Nephron (organoid): ENCODE measurements around the gene C1QTNF9.
"Not testable (repeated sequence)": the region's sequence is repeated elsewhere in the genome, so short reads cannot be mapped to it uniquely, and the experiment has no call there.

Experiments
- H3K27ac Mint-ChIP-seq, 3 experiments: 2 replicates each; pipeline ENCODE4 v1.8.0; 2020; ENCODE audit warnings: mixed read lengths in 3 of 3, mild to moderate bottlenecking in 2 of 3, moderate library complexity in 1 of 3
- H3K27me3 Mint-ChIP-seq: 2 replicates; pipeline ENCODE4 v1.8.0; 2021; ENCODE audit warnings: low read depth, mild to moderate bottlenecking, moderate library complexity, mixed read lengths
- H3K36me3 Mint-ChIP-seq: 2 replicates; pipeline ENCODE4 v1.8.0; 2020; ENCODE audit warnings: low read depth, mixed read lengths
- H3K4me1 Mint-ChIP-seq: 2 replicates; pipeline ENCODE4 v1.8.0; 2020; ENCODE audit warnings: mixed read lengths
- H3K4me3 Mint-ChIP-seq, 3 experiments: 2 replicates each; pipeline ENCODE4 v1.8.0; 2020; ENCODE audit warnings: mild to moderate bottlenecking in 3 of 3, mixed read lengths in 3 of 3, moderate library complexity in 2 of 3
- H3K9me3 Mint-ChIP-seq: 2 replicates; pipeline ENCODE4 v1.8.0; 2020; ENCODE audit warnings: mixed read lengths
- CTCF ChIP-seq, 3 experiments: fragments of 200-600 bp; sonication (generic); IDR thresholded peaks; one replicate each; pipeline ENCODE4 v1.5.0; 2021; ENCODE audit warnings: antibody characterized with exemption in 3 of 3; ENCODE audit not compliant: unreplicated experiment in 3 of 3

Gene C1QTNF9

GRCh38 chr13:24309300-24309699 is at the start of gene C1QTNF9:
TSS of gene C1QTNF9 (plus strand) at chr13:24309580. CDS start at chr13:24316004, 6,424 bp downstream.
- peaks cover 17% of the 10 kb centered on the region for H3K4me1 Mint-ChIP-seq
- peak within 1 kb of the TSS; percentile 13 to 55 (median 23) for H3K27ac Mint-ChIP-seq
- H3K4me3 Mint-ChIP-seq, H3K9me3 Mint-ChIP-seq, H3K27me3 Mint-ChIP-seq: not testable (repeated sequence)
- peaks cover 15% of the 10 kb centered on the region for H3K36me3 Mint-ChIP-seq

GRCh38 chr13:24261566-24261965 is 47.8 kb upstream of the C1QTNF9 start:
- Mint-ChIP-seq H3K27ac (peak overlapping the region in 2 of 3 experiments; percentile 2 to 18), H3K9me3 (no peaks in the 10 kb centered on the region), H3K27me3 (no peaks in the 10 kb centered on the region), H3K36me3 (no peaks in the 10 kb centered on the region), H3K4me3 (peak overlapping the region in 1 of 3 experiments; percentile 5), H3K4me1 (peaks cover 7% of the 10 kb centered on the region)
- no peak for TF ChIP-seq CTCF (IDR thresholded peaks at IDR 0.05; ENCODE audit: unreplicated experiment in 3 of 3)

GRCh38 chr13:24263632-24264031 is 45.7 kb upstream of the C1QTNF9 start:
- Mint-ChIP-seq H3K36me3 (peaks cover 4% of the 10 kb centered on the region), H3K4me1 (peaks cover 7% of the 10 kb centered on the region), H3K4me3 (no peak overlapping the region), H3K27ac (peak overlapping the region; percentile 18 to 70 (median 27)), H3K9me3 (no peaks in the 10 kb centered on the region), H3K27me3 (no peaks in the 10 kb centered on the region)
- no peak for TF ChIP-seq CTCF (IDR thresholded peaks at IDR 0.05; ENCODE audit: unreplicated experiment in 3 of 3)

- no peaks in the 10 kb centered on the region for H3K9me3 Mint-ChIP-seq
- no peaks in the 10 kb centered on the region for H3K27me3 Mint-ChIP-seq
- H3K36me3 Mint-ChIP-seq, result peaks cover 4% of the 10 kb centered on the region
- H3K4me1 Mint-ChIP-seq, result peaks cover 10% of the 10 kb centered on the region
- no peak for TF ChIP-seq CTCF (IDR thresholded peaks at IDR 0.05; ENCODE audit: unreplicated experiment in 3 of 3)
- H3K4me3 Mint-ChIP-seq, result no peak overlapping the region
- H3K27ac Mint-ChIP-seq, result peak overlapping the region; percentile 4 to 23 (median 18)
Measured at GRCh38 chr13:24264976-24265375, 44.4 kb upstream of the C1QTNF9 start.

GRCh38 chr13:24265453-24265852 is 43.9 kb upstream of the C1QTNF9 start:
- Mint-ChIP-seq H3K4me3 (no peak overlapping the region), H3K4me1 (peaks cover 15% of the 10 kb centered on the region), H3K27ac (no peak overlapping the region), H3K9me3 (no peaks in the 10 kb centered on the region), H3K36me3 (peaks cover 4% of the 10 kb centered on the region), H3K27me3 (peaks cover 2% of the 10 kb centered on the region)
- TF ChIP-seq CTCF (IDR thresholded peaks at IDR 0.05; ENCODE audit: unreplicated experiment in 3 of 3), result no peak

GRCh38 chr13:24267274-24267673 is 42.1 kb upstream of the C1QTNF9 start:
- no peak overlapping the region for H3K4me3 Mint-ChIP-seq
- H3K27me3 Mint-ChIP-seq, result peaks cover 3% of the 10 kb centered on the region
- H3K36me3 Mint-ChIP-seq, result peaks cover 4% of the 10 kb centered on the region
- peaks cover 24% of the 10 kb centered on the region for H3K4me1 Mint-ChIP-seq
- no peak overlapping the region for H3K27ac Mint-ChIP-seq
- no peak for TF ChIP-seq CTCF (IDR thresholded peaks at IDR 0.05; ENCODE audit: unreplicated experiment in 3 of 3)
- no peaks in the 10 kb centered on the region for H3K9me3 Mint-ChIP-seq
